ENCODE measurements around the gene IRF8. TPM values are rescaled to one million over a fixed set of nuclear protein-coding genes. Genes with fewer than 3 reads are reported as not detected.

IRF8 gene
- total and polyA plus RNA-seq, 2 of the 13 experiments (the other 11 are each of a cell fraction or from before 2014, with no cell fraction given), result not detected

DNA sequence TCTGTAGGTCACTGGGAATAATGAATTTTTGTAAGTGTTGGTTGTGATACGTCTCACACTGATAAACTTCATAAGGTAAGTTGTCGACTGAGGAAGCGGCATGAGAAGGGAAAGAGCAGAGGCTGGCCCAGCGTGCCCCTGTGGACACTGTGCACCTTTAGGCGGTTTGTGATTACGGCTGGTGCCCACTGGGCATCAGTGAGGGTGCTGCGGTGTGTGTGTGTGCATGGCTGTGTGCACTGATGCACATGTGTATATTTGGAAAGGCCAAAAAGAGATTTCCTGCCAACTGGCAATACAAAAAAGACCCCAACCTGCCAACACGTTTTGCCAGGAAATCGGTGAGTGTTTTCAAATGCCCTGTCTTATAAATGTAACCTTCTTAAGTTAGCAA, 11.9 kb downstream of the IRF8 start (continued):
- TF ChIP-seq, protein P1, sequence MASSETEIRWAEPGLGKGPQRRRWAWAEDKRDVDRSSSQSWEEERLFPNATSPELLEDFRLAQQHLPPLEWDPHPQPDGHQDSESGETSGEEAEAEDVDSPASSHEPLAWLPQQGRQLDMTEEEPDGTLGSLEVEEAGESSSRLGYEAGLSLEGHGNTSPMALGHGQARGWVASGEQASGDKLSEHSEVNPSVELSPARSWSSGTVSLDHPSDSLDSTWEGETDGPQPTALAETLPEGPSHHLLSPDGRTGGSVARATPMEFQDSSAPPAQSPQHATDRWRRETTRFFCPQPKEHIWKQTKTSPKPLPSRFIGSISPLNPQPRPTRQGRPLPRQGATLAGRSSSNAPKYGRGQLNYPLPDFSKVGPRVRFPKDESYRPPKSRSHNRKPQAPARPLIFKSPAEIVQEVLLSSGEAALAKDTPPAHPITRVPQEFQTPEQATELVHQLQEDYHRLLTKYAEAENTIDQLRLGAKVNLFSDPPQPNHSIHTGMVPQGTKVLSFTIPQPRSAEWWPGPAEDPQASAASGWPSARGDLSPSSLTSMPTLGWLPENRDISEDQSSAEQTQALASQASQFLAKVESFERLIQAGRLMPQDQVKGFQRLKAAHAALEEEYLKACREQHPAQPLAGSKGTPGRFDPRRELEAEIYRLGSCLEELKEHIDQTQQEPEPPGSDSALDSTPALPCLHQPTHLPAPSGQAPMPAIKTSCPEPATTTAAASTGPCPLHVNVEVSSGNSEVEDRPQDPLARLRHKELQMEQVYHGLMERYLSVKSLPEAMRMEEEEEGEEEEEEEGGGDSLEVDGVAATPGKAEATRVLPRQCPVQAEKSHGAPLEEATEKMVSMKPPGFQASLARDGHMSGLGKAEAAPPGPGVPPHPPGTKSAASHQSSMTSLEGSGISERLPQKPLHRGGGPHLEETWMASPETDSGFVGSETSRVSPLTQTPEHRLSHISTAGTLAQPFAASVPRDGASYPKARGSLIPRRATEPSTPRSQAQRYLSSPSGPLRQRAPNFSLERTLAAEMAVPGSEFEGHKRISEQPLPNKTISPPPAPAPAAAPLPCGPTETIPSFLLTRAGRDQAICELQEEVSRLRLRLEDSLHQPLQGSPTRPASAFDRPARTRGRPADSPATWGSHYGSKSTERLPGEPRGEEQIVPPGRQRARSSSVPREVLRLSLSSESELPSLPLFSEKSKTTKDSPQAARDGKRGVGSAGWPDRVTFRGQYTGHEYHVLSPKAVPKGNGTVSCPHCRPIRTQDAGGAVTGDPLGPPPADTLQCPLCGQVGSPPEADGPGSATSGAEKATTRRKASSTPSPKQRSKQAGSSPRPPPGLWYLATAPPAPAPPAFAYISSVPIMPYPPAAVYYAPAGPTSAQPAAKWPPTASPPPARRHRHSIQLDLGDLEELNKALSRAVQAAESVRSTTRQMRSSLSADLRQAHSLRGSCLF (CRISPR knock-in tag; IDR thresholded peaks at IDR 0.05; ENCODE audit: borderline replicate concordance), result no peak
- TF ChIP-seq KLF13 (CRISPR knock-in tag; IDR thresholded peaks at IDR 0.05) (no peak), NFYB (CRISPR knock-in tag; IDR thresholded peaks at IDR 0.05) (no peak), POGZ (CRISPR knock-in tag; IDR thresholded peaks at IDR 0.05) (no peak)
- TF ChIP-seq, protein P2, sequence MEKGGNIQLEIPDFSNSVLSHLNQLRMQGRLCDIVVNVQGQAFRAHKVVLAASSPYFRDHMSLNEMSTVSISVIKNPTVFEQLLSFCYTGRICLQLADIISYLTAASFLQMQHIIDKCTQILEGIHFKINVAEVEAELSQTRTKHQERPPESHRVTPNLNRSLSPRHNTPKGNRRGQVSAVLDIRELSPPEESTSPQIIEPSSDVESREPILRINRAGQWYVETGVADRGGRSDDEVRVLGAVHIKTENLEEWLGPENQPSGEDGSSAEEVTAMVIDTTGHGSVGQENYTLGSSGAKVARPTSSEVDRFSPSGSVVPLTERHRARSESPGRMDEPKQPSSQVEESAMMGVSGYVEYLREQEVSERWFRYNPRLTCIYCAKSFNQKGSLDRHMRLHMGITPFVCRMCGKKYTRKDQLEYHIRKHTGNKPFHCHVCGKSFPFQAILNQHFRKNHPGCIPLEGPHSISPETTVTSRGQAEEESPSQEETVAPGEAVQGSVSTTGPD (CRISPR knock-in tag; IDR thresholded peaks at IDR 0.05), result no peak

DNA sequence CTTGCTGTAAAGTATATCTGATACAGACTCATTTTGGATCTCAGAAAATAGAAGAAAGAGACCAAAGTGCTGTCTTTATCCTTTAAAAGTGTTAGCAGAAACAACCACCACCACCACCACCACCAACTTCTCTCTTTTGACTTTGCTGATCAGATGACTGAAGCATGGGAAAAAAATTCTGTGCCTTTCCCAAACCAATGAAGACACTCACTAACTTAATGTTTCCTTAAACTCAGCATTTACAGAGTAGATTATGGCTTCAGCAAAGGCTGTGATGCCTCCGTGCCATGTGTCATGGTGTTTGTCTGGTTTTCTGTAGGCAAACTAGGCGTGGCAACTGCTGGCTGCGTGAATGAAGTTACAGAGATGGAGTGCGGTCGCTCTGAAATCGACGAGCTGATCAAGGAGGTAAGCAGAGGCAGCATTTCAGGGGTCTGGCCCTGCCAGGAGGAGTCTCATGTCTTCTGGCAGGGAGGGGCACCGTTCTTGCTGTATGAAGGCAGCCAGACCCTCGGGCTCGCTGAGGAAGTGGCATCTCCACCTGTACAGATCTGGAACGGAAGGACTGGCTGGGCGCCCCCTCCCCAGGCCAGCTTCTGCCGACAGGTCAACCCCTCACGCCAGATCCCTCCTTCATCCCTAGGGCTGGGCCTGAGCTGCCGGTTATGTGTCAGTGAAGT, 12.4 kb downstream of the IRF8 start:
- ChIA-PET CTCF (ENCODE audit: low intra/inter-chr PET ratio, low total read pairs) (no interaction called here), POLR2A (no interaction called here)
- H3K36me3 ChIP-seq (replicated peaks in 1 of 2; ENCODE audit: control insufficient read depth in 1 of 2, insufficient read depth in 2 of 2, low read length in 2 of 2), result no peaks in the 10 kb centered on the region
- in situ Hi-C loops (cut with HindIII; ENCODE audit: extremely low pct_ligation_motif_present, low pct_unique_long_range_greater_than_20kb), result no loop called here
- no peak overlapping the region for H2AFZ ChIP-seq (ENCODE audit: low read length)
- FAIRE-seq, result no peak
- H3K4me2 ChIP-seq (ENCODE audit: low read depth, low read length), result no peak overlapping the region
- intact Hi-C loops (cut with micrococcal nuclease; ENCODE audit: unreplicated experiment), result no loop called here
- no peaks in the 10 kb centered on the region for H4K20me1 ChIP-seq (ENCODE audit: insufficient read depth, low read length)
- H3K27ac ChIP-seq (ENCODE audit: extremely low read length, insufficient read depth, low read length), result no peak overlapping the region
- WGBS (ENCODE audit: low lambda C conversion rate), result 52% methylated on average over 15 of the region's 15 CpGs
- DNase-seq (ENCODE audit: low spot score), result no peak
- no peak for ATAC-seq
- no TSS peak for BruUV-seq (replicated peaks)
- no peak overlapping the region for H3K4me3 ChIP-seq (replicated peaks in 1 of 3; ENCODE audit: insufficient read depth in 1 of 3, low read depth in 2 of 3, low read length in 3 of 3)
- H3K9ac ChIP-seq (ENCODE audit: insufficient read depth, low read depth, low read length), result no peak overlapping the region
- no peaks in the 10 kb centered on the region for H3K79me2 ChIP-seq (ENCODE audit: insufficient read depth, low read length)
- H3K9me3 ChIP-seq (ENCODE audit: low read length), result no peaks in the 10 kb centered on the region
- peaks cover 6% of the 10 kb centered on the region for H3K4me1 ChIP-seq (ENCODE audit: insufficient read depth, low read length)
- H3K27me3 ChIP-seq (ENCODE audit: control insufficient read depth in 1 of 2, insufficient read depth in 2 of 2, low read length in 2 of 2), result peaks cover 0 to 35% of the 10 kb centered on the region in 2 experiments; a peak in 4 of 5 replicates
- no peak for TF ChIP-seq MAFF (IDR thresholded peaks at IDR 0.05; ENCODE audit: low read depth, low read length)
- no peak for TF ChIP-seq KMT2A (CRISPR knock-in tag; IDR thresholded peaks at IDR 0.05)
- TF ChIP-seq LCORL (IDR thresholded peaks at IDR 0.05), result no peak
- TF ChIP-seq LCORL (CRISPR knock-in tag; IDR thresholded peaks at IDR 0.05), result no peak
- TF ChIP-seq KLF15 (CRISPR knock-in tag; IDR thresholded peaks at IDR 0.05; ENCODE audit: borderline replicate concordance), result no peak
- no peak for TF ChIP-seq ESRRA (CRISPR knock-in tag; IDR thresholded peaks at IDR 0.05; ENCODE audit: low read depth)
- no peak for TF ChIP-seq ZNF180 (CRISPR knock-in tag; IDR thresholded peaks at IDR 0.05; ENCODE audit: borderline replicate concordance, low read depth)
- TF ChIP-seq ADNP (CRISPR knock-in tag; IDR thresholded peaks at IDR 0.05), result no peak
- no peak for TF ChIP-seq MBD4 (IDR thresholded peaks at IDR 0.05; ENCODE audit: borderline replicate concordance, low read length)
- no peak for TF ChIP-seq RNF2 (conservative IDR thresholded peaks at IDR 0.05; ENCODE audit: low read depth)
- TF ChIP-seq, protein P3, sequence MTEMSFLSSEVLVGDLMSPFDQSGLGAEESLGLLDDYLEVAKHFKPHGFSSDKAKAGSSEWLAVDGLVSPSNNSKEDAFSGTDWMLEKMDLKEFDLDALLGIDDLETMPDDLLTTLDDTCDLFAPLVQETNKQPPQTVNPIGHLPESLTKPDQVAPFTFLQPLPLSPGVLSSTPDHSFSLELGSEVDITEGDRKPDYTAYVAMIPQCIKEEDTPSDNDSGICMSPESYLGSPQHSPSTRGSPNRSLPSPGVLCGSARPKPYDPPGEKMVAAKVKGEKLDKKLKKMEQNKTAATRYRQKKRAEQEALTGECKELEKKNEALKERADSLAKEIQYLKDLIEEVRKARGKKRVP (CRISPR knock-in tag; IDR thresholded peaks at IDR 0.05), result no peak

Data from HepG2 (cell line).